ENCODE measurements around the gene SCARF1. TPM values are rescaled to one million over a fixed set of nuclear protein-coding genes. Genes with fewer than 3 reads are reported as not detected.

Gene SCARF1
- total and polyA plus RNA-seq, 9 donors = 7.0 to 11.8 (median 8.2) TPM

DNA sequence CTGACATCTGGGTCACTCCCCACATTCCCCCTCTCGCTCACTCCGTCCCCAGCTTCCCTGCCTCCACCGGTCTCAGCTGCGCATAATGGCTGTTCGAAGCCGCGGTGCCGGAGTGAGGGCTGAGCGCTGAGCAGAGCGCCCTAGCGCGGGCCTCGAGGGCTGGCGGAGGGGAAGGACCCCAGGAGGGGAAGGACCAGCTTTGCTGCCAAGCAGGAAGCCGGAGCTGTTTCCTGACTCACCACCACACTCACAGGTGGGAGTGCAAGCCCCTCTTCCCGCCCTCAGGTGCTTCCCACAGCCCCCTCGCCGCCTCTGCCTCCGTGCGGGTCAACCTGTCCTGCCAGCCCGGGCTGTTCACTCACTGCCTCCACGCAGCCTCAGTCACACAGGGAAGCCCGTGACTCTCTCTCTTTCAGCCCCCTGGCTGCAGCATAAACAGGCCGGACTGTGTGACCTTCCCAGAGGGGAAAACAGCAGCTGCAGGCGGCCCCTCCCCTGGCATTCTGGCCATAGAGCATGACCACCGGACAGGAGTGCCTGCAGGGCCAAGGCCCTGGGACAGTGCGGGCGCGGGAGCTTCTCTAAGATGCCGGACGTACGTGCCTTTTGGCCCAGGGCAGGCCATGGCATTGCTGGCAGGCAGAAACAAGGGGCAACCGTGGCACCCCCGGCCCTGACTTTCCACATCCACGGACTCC lies 40.6 kb downstream of the SCARF1 start:
- Histone ChIP-seq H3K4me3 (ENCODE audit: low read length) (no peak overlapping the region), H3K27ac (ENCODE audit: low read length) (peak overlapping the region; percentile 20), H3K9me3 (replicated peaks; ENCODE audit: control insufficient read depth, low read depth, low read length) (peaks cover 10% of the 10 kb centered on the region), H3K36me3 (ENCODE audit: control insufficient read depth, insufficient read depth, low read length) (no peaks in the 10 kb centered on the region), H3K27me3 (ENCODE audit: control insufficient read depth, insufficient read depth, low read length) (peaks cover 2% of the 10 kb centered on the region), H3K4me1 (ENCODE audit: control insufficient read depth, insufficient read depth, low read length) (peaks cover 24% of the 10 kb centered on the region)
- peak; percentile 52 for DNase-seq
- 29% methylated on average over 29 of the region's 35 CpGs for WGBS (ENCODE audit: insufficient coverage)

DNA sequence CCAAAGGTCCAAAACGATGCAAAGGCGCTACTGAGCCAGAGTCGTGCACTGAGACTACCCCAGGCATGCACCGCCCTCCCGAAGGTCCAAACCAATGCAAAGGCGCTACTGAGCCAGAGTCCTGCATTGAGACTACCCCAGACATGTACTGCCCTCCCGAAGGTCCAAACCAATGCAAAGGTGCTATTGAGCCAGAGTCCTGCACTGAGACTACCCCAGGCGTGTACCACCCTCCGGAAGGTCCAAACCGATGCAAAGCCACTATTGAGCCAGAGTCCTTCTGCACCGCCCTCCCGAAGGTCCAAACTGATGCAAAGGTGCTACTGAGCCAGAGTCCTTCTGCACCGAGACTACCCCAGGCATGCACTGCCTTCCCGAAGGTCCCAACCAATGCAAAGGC lies 44.0 kb downstream of the SCARF1 start:
- Histone ChIP-seq H3K4me1 (ENCODE audit: control insufficient read depth, insufficient read depth, low read length) (peaks cover 18% of the 10 kb centered on the region), H3K27me3 (ENCODE audit: control insufficient read depth, insufficient read depth, low read length) (peaks cover 2% of the 10 kb centered on the region), H3K4me3 (ENCODE audit: low read length) (no peak overlapping the region), H3K9me3 (replicated peaks; ENCODE audit: control insufficient read depth, low read depth, low read length) (peaks cover 10% of the 10 kb centered on the region), H3K27ac (ENCODE audit: low read length) (no peak overlapping the region), H3K36me3 (ENCODE audit: control insufficient read depth, insufficient read depth, low read length) (no peaks in the 10 kb centered on the region)
- DNase-seq = no peak
- WGBS (ENCODE audit: insufficient coverage) = 94% methylated on average over 14 of the region's 14 CpGs

DNA sequence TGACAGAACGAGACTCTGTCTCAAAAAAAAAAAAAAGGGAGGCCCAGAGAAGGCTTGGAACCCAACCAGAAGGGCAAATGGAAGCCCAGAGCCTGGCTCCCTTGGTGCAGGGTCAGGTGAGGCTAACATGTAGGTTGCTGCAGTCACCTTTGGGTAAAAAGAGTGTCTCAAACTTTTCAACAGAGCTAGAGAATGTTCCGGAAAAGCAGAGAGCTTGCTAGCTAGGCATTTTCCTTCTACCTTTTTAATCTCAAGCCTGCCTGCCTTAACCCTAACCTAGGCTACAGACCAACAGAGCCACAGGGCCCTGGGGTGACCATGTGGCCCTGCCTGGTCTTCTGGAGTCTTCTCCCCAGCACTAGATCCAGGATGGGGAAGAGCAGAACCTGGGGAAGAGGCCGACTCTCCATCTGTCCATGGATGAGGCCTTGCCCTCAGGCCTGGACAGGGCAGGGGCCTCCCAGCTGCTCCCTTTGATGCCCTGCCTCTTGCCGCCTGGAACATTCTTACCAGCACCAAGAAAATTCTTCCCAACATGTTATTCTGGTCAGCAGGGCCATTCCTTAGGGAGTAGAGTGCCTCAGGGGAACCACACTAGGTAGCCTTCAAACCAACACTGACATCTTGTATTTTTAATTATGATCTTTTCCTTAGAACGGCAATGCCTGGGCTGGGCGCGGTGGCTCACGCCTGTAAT lies 47.0 kb downstream of the SCARF1 start:
- H3K4me1 ChIP-seq (ENCODE audit: control insufficient read depth, insufficient read depth, low read length) = no peaks in the 10 kb centered on the region
- WGBS (ENCODE audit: insufficient coverage) = 65% methylated on average over 3 of the region's 8 CpGs
- H3K4me3 ChIP-seq (ENCODE audit: low read length) = no peak overlapping the region
- no peaks in the 10 kb centered on the region for H3K36me3 ChIP-seq (ENCODE audit: control insufficient read depth, insufficient read depth, low read length)
- no peak overlapping the region for H3K27ac ChIP-seq (ENCODE audit: low read length)
- peaks cover 10% of the 10 kb centered on the region for H3K9me3 ChIP-seq (replicated peaks; ENCODE audit: control insufficient read depth, low read depth, low read length)
- no peaks in the 10 kb centered on the region for H3K27me3 ChIP-seq (ENCODE audit: control insufficient read depth, insufficient read depth, low read length)
- DNase-seq = no peak

DNA sequence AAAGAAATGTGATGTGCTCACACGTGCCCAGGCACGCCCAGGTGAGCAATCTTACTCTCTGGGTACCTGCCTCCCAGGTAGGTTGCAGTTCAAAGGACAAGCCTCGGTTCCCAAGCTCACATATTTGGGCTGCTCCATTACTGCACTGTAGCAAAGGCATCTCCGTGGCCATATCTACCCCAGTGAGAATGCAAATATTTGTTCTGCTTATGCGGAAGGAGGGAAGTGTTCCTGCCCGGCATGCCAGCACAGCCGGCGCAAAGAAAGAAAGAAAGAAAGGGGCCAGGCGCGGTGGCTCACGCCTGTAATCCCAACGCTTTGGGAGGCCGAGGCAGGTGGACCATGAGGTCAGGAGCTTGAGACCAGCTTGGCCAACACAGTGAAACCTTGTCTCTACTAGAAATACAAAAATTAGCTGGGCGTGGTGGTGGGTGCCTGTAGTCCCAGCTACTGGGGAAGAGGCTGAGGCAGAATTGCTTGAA lies 47.6 kb downstream of the SCARF1 start:
- Histone ChIP-seq H3K27me3 (ENCODE audit: control insufficient read depth, insufficient read depth, low read length) (no peaks in the 10 kb centered on the region), H3K9me3 (replicated peaks; ENCODE audit: control insufficient read depth, low read depth, low read length) (peaks cover 10% of the 10 kb centered on the region), H3K4me3 (ENCODE audit: low read length) (no peak overlapping the region), H3K27ac (ENCODE audit: low read length) (no peak overlapping the region), H3K4me1 (ENCODE audit: control insufficient read depth, insufficient read depth, low read length) (peaks cover 5% of the 10 kb centered on the region), H3K36me3 (ENCODE audit: control insufficient read depth, insufficient read depth, low read length) (no peaks in the 10 kb centered on the region)
- no peak for DNase-seq
- WGBS (ENCODE audit: insufficient coverage) = 88% methylated on average over 14 of the region's 14 CpGs

DNA sequence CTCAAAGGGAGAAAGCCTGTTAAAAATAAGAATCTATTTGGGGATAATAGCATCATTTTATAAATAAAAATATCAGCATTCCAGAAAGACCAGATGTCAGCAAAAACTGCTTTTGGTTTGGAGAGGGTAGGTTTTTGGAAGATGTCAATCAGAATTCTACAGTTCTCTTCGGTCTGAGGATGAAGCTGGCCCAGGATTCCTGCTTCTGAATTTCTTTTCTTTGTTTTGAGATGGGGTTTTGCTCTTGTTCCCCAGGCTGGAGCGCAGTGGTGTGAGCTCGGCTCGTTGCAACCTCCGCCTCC lies 52.0 kb downstream of the SCARF1 start:
- H3K4me1 ChIP-seq (ENCODE audit: control insufficient read depth, insufficient read depth, low read length) = peaks cover 13% of the 10 kb centered on the region
- no peaks in the 10 kb centered on the region for H3K27me3 ChIP-seq (ENCODE audit: control insufficient read depth, insufficient read depth, low read length)
- H3K36me3 ChIP-seq (ENCODE audit: control insufficient read depth, insufficient read depth, low read length) = no peaks in the 10 kb centered on the region
- no peak overlapping the region for H3K4me3 ChIP-seq (ENCODE audit: low read length)
- DNase-seq = no peak
- no peaks in the 10 kb centered on the region for H3K9me3 ChIP-seq (replicated peaks; ENCODE audit: control insufficient read depth, low read depth, low read length)
- no peak overlapping the region for H3K27ac ChIP-seq (ENCODE audit: low read length)
- WGBS (ENCODE audit: insufficient coverage) = 100% methylated on average over 1 of the region's 5 CpGs

DNA sequence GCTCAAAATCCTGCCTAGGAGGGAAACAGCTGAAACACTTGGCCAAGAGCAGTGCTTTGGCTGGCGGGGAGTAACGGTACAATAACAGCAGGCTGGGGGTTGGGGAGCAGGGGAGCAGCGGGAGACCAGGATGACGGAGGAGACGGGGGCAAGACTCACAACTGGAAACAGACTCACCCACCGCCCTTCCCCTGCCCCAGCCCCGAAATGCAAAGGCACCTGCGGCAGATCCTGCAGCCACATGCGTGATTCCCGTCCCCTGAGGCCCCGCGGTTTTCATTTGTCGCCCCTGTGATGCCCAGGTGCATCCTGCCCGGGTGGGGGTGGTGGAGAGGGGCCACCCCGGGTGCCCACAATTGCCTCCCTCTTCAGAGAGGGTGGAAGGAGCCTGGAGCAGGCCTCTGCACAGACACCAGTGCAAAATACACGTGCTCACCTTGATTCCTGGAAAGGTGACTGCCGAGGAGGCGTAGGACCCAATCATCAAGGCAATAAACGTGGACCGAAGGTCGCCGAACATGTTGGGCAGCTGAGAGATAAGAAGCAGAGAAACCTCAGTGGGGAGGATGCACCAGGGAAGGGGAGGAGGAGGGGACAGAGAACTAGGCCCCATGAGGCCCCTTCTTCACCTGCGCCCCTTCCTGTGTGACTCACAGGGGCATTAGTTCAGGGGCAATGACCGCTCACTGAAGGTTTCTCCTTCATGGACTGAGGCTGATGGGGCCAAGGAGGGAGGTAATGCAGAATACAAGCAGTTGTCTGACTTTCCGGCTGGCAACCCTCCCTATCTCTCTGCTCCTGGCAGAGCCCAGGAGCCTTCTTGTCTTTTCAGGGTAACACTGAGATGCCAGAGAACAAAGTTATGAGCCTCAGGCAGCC lies 52.5 kb downstream of the SCARF1 start:
- H3K9me3 ChIP-seq (replicated peaks; ENCODE audit: control insufficient read depth, low read depth, low read length) = no peaks in the 10 kb centered on the region
- 41% methylated on average over 9 of the region's 25 CpGs for WGBS (ENCODE audit: insufficient coverage)
- H3K27me3 ChIP-seq (ENCODE audit: control insufficient read depth, insufficient read depth, low read length) = no peaks in the 10 kb centered on the region
- H3K36me3 ChIP-seq (ENCODE audit: control insufficient read depth, insufficient read depth, low read length) = no peaks in the 10 kb centered on the region
- H3K4me3 ChIP-seq (ENCODE audit: low read length) = no peak overlapping the region
- H3K27ac ChIP-seq (ENCODE audit: low read length) = no peak overlapping the region
- DNase-seq = peak; percentile 56
- H3K4me1 ChIP-seq (ENCODE audit: control insufficient read depth, insufficient read depth, low read length) = peaks cover 13% of the 10 kb centered on the region

DNA sequence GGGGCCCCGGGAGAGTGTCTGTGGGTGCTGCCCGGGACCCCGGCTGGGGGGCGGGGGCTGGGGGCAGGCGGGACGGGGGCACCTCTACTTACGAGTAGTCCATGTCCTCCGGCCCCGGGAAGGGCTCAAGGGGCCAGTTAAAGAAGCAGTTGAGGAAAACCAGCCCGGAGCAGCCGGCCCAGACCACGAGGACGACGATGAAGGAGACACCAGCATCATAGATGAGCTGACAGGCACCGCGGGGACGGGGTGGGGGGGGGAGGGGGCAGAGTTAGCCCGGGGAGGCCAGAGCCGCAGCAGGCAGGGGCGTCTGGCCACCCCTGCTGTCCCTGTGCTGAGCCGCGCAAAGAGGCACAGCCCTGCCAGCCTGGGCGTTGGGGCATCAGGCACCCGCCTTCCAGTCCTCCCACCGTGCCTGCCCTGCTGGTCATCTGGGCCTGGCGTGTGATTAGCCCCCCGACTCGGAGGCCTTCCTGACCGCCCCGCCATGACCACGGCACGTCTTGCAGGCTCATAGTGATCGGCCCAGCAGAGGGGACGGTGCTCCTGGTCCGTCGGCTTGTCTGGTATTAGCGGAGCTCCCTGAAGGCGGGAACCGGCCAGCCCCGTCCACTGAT lies 54.0 kb downstream of the SCARF1 start:
- Histone ChIP-seq H3K36me3 (ENCODE audit: control insufficient read depth, insufficient read depth, low read length) (no peaks in the 10 kb centered on the region), H3K4me1 (ENCODE audit: control insufficient read depth, insufficient read depth, low read length) (peaks cover 21% of the 10 kb centered on the region), H3K9me3 (replicated peaks; ENCODE audit: control insufficient read depth, low read depth, low read length) (no peaks in the 10 kb centered on the region), H3K4me3 (ENCODE audit: low read length) (no peak overlapping the region), H3K27ac (ENCODE audit: low read length) (no peak overlapping the region), H3K27me3 (ENCODE audit: control insufficient read depth, insufficient read depth, low read length) (no peaks in the 10 kb centered on the region)
- 87% methylated on average over 22 of the region's 40 CpGs for WGBS (ENCODE audit: insufficient coverage)
- DNase-seq = no peak

DNA sequence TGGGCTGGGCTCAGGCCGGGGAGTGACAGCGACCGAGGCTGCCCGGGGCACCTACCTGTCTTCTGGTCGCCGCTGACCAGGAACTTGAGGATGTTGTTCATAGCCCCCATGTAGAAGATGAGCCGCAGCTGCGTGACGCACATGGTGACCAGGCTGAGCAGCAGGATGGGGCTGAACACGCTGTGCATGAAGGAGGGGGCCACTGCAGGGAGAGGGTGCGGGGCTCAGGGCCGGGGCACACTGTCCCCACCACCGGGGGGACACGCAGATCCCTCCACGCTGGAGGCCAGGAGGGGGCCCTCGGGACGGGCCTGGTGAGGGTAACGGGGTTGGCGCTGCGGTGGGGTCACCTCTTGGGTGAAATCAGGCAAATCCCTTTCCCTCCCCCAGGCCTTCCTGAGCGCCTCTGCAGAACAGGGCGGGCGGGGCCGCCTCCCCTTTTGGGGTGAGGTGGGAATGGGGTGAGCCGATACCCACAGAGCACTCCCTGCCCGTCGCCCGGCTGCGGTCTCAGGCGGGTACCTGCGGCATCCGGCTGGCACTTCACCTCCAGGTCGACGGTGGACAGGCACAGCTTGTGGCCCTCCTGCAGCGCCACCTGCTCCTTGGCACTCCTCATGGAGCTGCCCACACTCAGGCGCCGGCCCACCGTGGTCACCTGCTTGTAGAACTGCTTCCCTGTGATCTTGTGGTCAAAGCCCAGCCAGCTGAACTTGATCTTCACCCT lies 54.6 kb downstream of the SCARF1 start:
- 83% methylated on average over 29 of the region's 38 CpGs for WGBS (ENCODE audit: insufficient coverage)
- Histone ChIP-seq H3K27ac (ENCODE audit: low read length) (no peak overlapping the region), H3K27me3 (ENCODE audit: control insufficient read depth, insufficient read depth, low read length) (no peaks in the 10 kb centered on the region), H3K4me3 (ENCODE audit: low read length) (no peak overlapping the region), H3K36me3 (ENCODE audit: control insufficient read depth, insufficient read depth, low read length) (no peaks in the 10 kb centered on the region), H3K4me1 (ENCODE audit: control insufficient read depth, insufficient read depth, low read length) (peaks cover 27% of the 10 kb centered on the region), H3K9me3 (replicated peaks; ENCODE audit: control insufficient read depth, low read depth, low read length) (no peaks in the 10 kb centered on the region)
- no peak for DNase-seq

DNA sequence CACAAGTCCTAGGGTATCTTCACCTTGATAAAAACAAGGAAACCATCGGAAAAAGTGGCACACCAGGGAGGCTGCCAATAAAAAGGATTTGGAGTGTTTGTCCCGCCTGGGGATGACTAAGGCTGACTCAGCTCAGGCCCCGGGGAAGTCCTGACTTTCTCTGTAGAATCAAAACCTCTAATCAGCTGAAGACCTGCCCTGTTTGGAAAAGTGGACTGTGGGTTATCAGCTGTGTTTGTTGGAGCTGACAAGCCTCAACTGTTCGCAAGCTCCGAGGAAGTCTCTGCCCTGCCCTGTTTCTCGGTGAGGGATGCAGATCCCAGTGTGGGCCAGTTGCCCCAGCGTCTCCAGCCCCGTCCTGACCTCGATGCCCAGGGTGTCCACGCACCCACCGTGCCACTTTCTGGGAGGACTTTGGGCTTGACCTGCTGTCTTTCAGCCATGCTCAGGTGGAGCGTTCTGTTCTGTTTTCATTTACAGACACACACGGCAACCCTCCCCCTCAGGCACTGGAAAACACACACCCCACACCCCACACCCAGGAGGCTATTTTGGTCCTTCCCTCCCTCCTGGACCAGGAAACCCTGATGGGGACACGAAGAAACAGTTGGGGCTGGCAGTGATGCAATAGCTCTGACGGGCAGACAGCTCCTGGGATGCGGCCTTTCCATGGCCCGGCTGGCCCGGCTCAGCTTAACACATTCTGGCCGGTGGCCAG lies 55.3 kb downstream of the SCARF1 start:
- DNase-seq = no peak
- Histone ChIP-seq H3K36me3 (ENCODE audit: control insufficient read depth, insufficient read depth, low read length) (no peaks in the 10 kb centered on the region), H3K4me1 (ENCODE audit: control insufficient read depth, insufficient read depth, low read length) (peaks cover 34% of the 10 kb centered on the region), H3K9me3 (replicated peaks; ENCODE audit: control insufficient read depth, low read depth, low read length) (no peaks in the 10 kb centered on the region), H3K27me3 (ENCODE audit: control insufficient read depth, insufficient read depth, low read length) (no peaks in the 10 kb centered on the region), H3K27ac (ENCODE audit: low read length) (no peak overlapping the region), H3K4me3 (ENCODE audit: low read length) (no peak overlapping the region)
- 62% methylated on average over 14 of the region's 19 CpGs for WGBS (ENCODE audit: insufficient coverage)
